ENCODE measurements around the gene PPM1E.

- TF ChIP-seq CTCF (IDR thresholded peaks at IDR 0.05), result no peak
- TF ChIP-seq ZFX (IDR thresholded peaks at IDR 0.05; ENCODE audit: borderline replicate concordance), result no peak
Measured at GRCh38 chr17:59007995-59008394, 252.3 kb downstream of the PPM1E start.

Measured in 22Rv1 (cell line).